ENCODE measurements around the gene ESRP2. TPM values are rescaled to one million over a fixed set of nuclear protein-coding genes. Genes with fewer than 3 reads are reported as not detected.
A peak's percentile ranks its signal among the peaks of the same experiment; 100 is the strongest.

Gene ESRP2
- total and polyA plus RNA-seq, 9 of the 15 experiments (the other 6 are each of a cell fraction or from before 2014, with no cell fraction given) = 0.05 to 0.15 (median 0.07) TPM; not detected in 6

DNA sequence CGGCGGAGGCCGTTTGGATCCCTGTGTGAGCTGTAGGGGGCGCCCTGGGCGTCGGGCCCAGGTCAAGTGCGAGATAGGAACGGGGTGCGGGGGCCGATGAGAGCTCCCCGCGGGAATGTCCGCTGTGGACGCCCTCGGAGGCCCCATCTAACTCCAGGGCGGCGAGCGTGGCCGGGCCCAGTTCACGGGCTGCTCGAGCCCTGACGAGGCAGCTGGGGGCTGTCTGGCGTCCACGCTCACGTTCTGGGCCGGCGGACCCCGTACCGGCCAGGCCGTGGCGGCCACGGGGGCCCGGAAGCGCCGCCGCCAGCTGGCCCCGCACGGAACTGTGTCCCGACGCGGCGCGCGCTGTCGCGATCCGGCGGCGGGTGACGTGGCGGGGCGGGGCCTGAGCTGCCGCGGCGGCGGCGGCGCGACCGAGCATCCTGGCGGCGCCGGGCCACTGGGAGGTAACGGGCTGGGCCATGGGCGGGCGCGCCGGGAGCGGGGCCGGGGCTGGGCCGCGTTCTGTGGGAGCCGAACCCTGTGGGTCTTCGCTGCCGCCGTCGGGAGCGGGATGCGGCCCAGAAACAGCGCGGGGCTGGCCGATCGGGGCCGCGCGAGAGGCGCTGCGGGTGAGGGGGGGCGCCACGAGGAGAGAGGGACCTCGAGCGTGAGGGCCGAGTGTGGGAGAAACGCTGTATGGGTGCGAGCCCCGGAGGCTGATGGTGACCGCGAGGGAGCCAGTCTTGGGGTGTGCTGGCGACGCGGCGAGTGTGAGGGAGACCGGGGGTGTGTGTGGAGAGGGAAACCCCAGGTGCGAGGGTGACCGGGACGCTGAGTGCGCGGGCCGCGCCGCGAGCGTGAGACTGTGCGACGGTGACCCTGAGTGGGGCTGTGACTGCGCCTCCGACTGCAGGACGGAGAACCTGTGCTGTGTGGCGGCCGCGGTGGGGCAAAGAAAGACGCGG is 28.5 kb upstream of the ESRP2 start, which contains the start of gene SLC7A6 (continued):
- TF ChIP-seq ID3 (CRISPR knock-in tag; IDR thresholded peaks at IDR 0.05) (no peak), ID3 (tag; IDR thresholded peaks at IDR 0.05) (peak; percentile 69), RUNX1 (IDR thresholded peaks at IDR 0.05; ENCODE audit: low read depth) (no peak), ZNF766 (CRISPR knock-in tag; conservative IDR thresholded peaks at IDR 0.05) (no peak), CXXC5 (CRISPR knock-in tag; IDR thresholded peaks at IDR 0.05) (peak; percentile 97), PRPF4 (IDR thresholded peaks at IDR 0.05; ENCODE audit: insufficient read depth, low read depth, low read length, poor library complexity, severe bottlenecking) (no peak), MCM7 (IDR thresholded peaks at IDR 0.05) (no peak), ATF1 (CRISPR knock-in tag; IDR thresholded peaks at IDR 0.05) (no peak), ATF1 (tag; IDR thresholded peaks at IDR 0.05) (peak; percentile 83), ETV6 (IDR thresholded peaks at IDR 0.05; ENCODE audit: borderline replicate concordance in 1 of 2, low read depth in 2 of 2, low read length in 1 of 2) (no peak), ETV6 (CRISPR knock-in tag; IDR thresholded peaks at IDR 0.05; ENCODE audit: borderline replicate concordance) (peak; percentile 78; the same call in 1 of the 2 replicates), CTBP1 (IDR thresholded peaks at IDR 0.05; ENCODE audit: borderline replicate concordance) (peak; percentile 94), TEAD4 (IDR thresholded peaks at IDR 0.05; ENCODE audit: low read length) (peak; percentile 23; the same call in 1 of the 2 replicates), TEAD4 (CRISPR knock-in tag; IDR thresholded peaks at IDR 0.05; ENCODE audit: borderline replicate concordance) (no peak), AFF4 (CRISPR knock-in tag; IDR thresholded peaks at IDR 0.05) (peak; percentile 89), EP400 (IDR thresholded peaks at IDR 0.05) (peak; percentile 83), ZNF395 (CRISPR knock-in tag; IDR thresholded peaks at IDR 0.05) (peak; percentile 97), RBM17 (IDR thresholded peaks at IDR 0.05; ENCODE audit: borderline replicate concordance, low read depth, low read length) (no peak), TARDBP (IDR thresholded peaks at IDR 0.05) (peak; percentile 92; the same call in 1 of the 2 replicates), ETV5 (CRISPR knock-in tag; IDR thresholded peaks at IDR 0.05; ENCODE audit: low read depth) (peak; percentile 80; the same call in 1 of the 2 replicates), ZNF133 (CRISPR knock-in tag; IDR thresholded peaks at IDR 0.05) (0 out of 2 replicates have a peak, but pooled peaks have one; percentile 18)
- TF ChIP-seq, protein P1, sequence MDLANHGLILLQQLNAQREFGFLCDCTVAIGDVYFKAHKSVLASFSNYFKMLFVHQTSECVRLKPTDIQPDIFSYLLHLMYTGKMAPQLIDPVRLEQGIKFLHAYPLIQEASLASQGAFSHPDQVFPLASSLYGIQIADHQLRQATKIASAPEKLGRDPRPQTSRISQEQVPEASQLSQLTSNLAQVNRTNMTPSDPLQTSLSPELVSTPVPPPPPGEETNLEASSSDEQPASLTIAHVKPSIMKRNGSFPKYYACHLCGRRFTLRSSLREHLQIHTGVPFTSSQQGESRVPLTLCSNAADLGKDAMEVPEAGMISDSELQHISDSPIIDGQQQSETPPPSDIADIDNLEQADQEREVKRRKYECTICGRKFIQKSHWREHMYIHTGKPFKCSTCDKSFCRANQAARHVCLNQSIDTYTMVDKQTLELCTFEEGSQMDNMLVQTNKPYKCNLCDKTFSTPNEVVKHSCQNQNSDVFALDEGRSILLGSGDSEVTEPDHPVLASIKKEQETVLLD (IDR thresholded peaks at IDR 0.05) = peak; percentile 65

All from K562 (cell line).